T-helper 2 cell treated with Interferon-gamma antibody and Interleukin-4, amounts not matched to agents 100 ng/mL and 5 ng/mL, for 36 hours (primary cell): Measurements from ENCODE around the gene NPB. TPM values are rescaled to one million over a fixed set of nuclear protein-coding genes. Genes with fewer than 3 reads are reported as not detected.

ENCODE experiments used
- intact Hi-C: fragments of 100-400 bp; cut with micrococcal nuclease; formaldehyde crosslinking; loops from one replicate; pipeline ENCODE4 v1.15.1; 2023
- total RNA-seq: library from RNA; stranded (reverse); gene quantifications from 2 replicates; pipeline ENCODE4 v1.2.3, GENCODE V29; 2022

Gene NPB
- total RNA-seq, 1 donor from 2014 or later = 0.11 TPM

GRCh38 chr17:81898029-81898866, 3.8 kb upstream of the NPB start:
- intact Hi-C loops = no loop called here

- intact Hi-C loops = no loop called here
These were observed 3.2 kb upstream of the NPB start for GRCh38 chr17:81898885-81899284.

DNA sequence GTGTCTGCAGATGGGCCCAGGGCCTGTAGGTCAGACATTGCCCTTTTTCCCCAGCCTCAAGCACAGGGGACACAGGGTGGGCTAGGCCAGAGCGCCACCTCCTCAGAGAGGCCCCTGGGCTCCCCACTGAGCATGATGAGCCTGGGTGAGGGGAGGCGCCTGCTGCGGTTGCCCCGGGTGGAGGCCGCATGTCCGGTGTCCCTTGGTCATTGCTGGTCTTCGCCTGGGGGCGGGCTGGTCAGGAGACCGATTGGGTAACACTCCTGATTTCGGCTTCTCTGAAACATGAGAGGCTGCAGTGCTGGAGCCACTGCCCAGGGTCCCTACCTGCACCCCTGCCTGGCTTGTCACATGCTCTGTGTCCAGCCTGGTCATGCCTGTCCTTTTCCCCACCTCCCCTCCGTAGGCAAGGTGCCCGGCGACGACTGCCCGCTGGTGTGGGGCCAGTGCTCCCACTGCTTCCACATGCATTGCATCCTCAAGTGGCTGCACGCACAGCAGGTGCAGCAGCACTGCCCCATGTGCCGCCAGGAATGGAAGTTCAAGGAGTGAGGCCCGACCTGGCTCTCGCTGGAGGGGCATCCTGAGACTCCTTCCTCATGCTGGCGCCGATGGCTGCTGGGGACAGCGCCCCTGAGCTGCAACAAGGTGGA, 2.4 kb upstream of the NPB start:
- intact Hi-C loops = no loop called here

GRCh38 chr17:81900181-81900820, 1.7 kb upstream of the NPB start:
- intact Hi-C loops = no loop called here

DNA sequence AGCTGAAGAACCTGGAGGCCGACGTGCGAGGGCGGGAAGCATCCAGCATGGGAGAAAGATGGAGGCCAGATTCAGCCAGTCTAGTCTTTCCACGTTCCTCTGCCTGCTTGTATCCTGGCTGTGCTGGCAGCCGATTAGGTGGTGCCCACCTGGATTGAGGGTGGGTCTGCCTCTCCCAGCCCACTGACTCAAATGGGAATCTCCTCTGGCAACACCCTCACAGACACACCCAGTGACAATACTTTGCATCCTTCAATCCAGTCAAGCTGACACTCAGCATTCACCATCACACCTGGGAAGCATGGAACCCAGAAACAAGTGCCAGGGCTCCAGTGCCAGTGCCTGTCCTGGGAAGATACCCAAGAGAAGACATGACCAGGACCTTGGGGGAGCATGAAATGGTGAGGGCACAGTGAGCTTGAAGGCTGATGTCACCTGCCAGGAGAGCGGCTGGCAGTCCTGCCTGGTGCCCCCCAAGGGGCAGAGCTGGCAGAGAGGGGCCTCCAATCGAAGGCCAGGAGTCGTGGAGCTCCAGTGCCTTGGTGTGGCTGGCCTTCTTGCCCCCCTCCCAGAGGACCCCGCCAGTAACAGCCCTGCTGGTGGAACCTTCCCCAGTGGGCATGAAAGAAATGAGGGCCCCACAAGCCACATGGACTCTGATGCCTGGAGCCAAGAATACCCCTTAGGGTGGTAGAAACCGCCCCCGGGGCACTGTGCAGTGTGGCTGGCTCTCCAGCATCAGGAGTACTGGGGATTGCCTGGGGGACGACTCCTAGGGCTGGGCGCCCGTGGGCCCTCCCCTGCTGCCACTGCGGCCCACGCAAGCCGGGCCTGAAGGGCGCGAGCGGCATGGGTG, 643 bp upstream of the NPB start:
- intact Hi-C loops = no loop called here

GRCh38 chr17:81902653-81903414, 796 bp downstream of the NPB start:
- intact Hi-C loops = no loop called here

DNA sequence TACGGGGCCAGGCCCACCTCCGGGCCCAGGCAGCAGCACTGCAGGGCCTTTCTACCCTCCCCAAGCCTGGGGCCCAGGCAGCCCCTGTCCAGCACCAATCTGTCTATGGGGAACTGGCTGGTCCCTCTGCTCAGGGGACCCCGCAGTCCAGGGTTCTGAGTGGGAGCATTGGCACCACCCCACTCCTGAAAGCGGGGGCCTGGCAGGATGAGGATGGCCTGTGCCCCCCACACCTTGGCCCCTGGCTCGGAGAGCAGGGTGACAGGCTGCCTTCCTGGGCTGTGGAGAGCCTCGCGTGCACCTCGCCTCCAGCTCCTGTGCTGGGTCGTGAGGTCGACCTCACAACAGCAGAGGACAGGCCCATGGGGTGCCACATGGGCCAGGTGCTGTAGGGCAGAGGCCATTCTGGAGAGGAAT, 1.4 kb downstream of the NPB start:
- intact Hi-C loops = no loop called here

GRCh38 chr17:81903896-81904599, 2.0 kb downstream of the NPB start:
- intact Hi-C loops = no loop called here

- intact Hi-C loops = no loop called here
These were observed 2.8 kb downstream of the NPB start for GRCh38 chr17:81904600-81905423.

GRCh38 chr17:81905424-81905875, 3.4 kb downstream of the NPB start:
- intact Hi-C loops = no loop called here

DNA sequence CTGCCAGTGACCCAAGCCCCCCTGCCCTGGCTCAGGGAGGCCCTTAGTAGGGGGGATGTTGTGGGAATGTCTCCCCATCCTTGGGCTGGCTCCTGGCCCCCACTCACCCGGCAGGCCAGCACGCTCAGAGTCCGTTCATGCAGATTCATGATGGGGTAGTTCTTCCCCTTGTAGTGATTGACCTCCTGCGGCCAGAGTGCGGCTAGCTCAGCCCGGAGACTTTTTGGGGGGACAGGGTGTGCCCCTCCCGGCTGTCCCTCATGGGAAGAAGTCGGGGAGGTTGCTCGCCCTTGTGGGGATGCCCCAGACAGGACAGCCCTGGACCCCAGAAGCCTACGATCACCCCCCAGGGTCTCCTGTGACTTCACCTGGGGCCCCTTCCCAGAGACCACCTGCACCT, 4.0 kb downstream of the NPB start:
- intact Hi-C loops = no loop called here

DNA sequence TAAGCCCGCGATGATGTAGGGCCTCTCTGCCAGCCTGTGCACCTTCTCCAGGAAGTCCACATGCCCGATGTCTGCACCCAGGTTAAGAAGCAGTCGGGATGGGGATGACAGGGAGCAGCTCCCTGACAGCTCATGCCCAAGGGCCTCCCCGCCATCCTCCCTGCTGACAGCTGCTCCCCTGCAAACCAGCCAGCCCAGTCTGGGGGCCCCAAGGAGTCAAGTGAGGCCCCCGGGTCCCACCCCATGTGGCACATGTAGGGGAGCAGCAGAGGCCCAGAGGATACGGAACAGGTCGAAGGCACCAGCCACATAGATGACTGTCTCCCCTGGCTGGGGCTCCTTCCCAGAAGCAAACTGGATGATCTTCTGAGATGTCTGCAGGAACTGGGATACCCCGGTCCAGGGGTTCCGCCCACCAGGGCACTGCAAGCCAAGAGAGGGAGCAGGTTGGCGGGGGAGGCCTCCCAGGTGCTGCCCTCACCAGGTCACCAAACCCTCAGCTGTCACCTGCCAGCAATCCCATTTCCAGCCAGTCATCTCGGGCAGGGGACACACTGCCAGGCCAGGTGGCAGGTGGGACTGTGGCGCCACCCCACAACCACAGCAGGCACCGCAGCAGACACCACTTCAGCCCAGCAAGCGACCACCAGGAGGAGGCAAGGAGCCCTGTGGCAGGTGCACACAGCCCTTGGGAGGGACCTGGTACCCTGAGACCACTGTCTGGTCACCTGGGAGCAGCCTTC, 4.6 kb downstream of the NPB start:
- intact Hi-C loops = no loop called here

- intact Hi-C loops = no loop called here
These were observed 5.4 kb downstream of the NPB start for GRCh38 chr17:81907219-81908145.

DNA sequence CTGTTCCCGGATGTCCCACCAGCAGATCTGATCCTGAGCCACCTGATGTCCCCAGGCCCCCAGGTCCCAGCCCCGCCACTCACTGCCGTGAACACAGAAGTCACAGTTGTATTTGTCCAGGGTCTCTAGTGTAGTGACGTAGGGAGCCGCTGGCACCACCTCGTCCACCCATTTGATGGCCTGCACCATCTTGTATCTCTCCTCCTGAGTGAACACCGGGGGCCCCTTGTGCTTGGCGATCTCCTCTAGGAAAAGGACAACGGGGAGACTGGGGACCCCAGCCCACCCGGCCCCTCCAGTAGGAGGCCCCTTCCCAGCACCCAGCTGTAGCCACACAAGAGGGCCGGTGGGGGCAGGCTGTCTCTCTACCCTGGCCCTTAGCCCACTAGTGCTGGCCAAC, 6.8 kb downstream of the NPB start:
- intact Hi-C loops = no loop called here

- intact Hi-C loops = no loop called here
These were observed 7.2 kb downstream of the NPB start for GRCh38 chr17:81909231-81909630.

DNA sequence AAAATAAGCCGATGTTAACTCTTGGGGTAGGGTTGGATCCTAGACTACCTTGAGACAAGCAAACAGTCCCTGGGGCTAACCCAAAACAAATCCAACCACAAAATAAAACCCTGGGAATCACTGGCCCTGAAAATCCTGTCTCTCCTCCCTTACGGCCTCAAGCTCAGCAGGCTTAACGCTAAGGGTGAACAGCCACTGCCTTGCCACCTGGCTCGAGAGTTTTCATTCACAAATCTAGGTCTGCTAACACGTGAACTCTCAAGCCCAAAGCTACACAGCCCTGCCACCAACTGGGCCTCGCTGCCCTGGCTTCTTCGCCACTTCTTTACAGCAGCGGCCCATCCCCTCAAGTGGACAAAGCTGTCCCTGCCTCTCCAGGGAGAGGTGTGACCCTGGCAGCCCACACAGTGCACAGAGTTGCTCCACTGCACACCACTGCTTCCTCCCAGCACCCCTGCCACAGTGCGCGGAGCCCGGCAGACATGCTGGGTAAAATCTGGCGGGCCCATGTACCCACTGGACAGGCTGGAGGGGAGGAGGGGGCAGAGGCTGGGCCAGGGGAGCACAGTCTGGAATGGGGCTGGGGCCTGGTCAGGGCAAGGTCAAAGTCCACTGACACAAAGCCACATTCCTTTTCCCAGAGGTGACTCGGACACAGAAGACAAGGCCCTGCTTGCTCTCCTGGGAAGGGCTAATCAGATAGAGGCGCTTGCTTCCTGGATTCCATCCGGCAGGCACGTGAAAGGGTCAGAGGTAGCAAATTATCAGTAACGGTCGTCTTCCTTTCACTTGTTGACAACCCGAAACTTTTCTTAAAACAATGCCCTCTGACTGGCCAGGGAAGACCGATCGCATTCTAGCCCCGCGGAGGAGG, 8.2 kb downstream of the NPB start:
- intact Hi-C loops = loop anchor here (2.0 kb wide), 2 partner anchors 17 to 49 kb away; partner anchors contain the start of gene P4HB
